AG08395 (cell line): ENCODE measurements around the gene FPR1.

Source experiments
- DNase-seq: peaks from one replicate; pipeline ENCODE4 v3.0.0; 2012; ENCODE audit warnings: mixed read lengths, low spot score

FPR1 gene

DNA sequence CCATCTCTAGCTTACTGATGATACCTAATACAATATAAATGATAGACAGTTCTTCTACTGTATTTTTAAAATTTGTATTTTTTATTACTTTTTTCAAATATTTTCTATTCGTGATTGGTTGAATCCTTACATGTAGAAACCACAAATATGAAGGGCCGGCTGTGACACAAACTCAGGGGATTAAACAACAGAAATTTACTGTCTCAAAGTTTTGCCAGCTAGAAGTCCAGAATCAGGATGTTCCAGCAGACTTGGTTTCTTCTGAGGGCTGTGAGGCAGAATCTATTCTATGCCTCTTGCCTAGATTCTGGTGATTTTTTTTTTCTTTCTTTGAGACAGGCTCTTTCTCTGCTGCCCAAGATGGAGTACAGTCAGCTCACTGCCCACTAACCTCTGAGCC, 13.8 kb downstream of the FPR1 start:
- DNase-seq = no peak

DNA sequence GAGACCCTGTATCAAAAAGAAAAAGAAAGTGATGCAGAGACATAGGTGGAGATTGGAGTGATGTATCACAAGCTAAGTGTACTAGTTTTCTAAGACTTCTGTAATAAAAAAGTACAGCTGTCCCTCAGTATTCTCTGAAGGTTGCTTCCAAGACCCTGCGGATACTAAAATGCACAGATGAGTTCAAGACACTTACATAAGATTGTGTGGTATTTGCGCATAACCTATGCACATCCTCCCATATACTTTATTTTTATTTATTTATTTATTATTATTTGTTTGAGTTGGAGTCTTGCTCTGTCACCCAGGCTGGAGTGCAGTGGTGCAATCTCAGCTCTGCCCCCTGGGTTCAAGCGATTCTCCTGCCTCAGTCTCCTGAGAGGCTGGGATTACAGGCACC, 14.3 kb downstream of the FPR1 start:
- no peak for DNase-seq

DNA sequence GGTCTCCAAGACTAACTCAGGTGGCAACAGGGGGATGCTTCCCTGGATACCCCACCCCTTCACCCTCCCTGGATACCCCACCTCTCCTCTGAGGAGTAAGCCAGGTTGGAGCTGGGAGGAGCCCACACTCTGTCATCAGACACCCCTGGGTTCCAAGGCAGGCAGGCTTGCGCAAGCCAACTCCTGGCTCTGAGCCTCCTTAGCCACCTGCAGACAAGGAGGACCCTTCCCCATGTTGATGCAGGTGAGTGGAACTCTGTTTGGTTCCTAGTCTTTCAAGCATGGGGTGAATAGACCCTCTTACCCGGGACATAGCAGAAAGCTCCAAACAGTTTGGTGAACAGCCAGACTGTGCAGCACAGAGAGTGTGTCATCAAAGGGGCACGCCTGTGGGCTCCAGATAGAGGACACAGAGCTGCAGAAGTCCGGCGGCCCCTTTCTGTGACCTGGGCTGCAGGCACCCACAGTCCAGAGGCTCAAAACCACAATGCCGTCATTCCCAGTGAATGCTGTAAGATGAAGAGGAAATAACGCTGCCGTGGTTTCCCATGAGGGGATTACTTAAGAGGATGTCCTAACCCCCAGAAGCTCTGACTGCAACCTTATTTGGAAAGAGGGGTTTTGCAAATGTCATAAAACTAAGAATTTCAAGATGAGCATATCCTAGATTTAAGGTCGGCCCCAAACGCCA, 15.8 kb downstream of the FPR1 start:
- peak; percentile 86 for DNase-seq

DNA sequence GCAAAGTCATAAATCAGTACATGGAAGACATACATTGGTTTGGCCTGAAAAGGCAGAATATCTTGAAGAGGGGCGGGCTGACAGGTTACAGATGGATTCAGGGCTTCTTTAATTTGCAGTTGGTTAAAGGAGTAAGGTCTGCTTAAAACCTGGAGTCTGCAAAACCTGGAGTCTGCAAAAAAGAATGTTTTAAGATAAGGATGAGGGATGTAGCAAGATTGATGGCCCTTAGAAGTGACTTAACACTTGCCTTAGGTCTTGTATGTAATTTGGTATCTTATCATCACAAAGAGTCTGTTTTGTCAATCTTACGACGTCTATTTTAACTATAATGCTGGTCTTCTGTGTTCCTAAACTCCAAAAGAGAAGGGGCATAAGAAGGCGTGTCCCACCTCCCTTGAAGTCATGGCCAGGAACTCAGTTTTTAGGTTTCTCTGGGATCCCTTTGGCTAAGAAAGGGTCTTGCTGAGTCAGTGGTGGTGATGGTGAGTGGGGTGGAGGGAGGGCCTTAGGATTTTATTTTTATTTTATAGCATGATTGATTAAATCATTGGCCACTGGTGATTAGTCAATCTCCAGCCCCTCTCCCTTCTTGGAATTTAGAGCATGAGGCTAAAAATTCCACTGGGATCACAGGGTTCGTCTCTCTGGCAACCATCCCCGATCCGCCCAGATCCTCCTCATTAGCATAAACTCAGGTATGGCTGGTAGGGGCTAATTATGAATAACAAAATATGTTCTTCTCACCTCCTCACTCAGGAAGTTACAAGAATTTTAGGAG, 17.7 kb downstream of the FPR1 start:
- no peak for DNase-seq

DNA sequence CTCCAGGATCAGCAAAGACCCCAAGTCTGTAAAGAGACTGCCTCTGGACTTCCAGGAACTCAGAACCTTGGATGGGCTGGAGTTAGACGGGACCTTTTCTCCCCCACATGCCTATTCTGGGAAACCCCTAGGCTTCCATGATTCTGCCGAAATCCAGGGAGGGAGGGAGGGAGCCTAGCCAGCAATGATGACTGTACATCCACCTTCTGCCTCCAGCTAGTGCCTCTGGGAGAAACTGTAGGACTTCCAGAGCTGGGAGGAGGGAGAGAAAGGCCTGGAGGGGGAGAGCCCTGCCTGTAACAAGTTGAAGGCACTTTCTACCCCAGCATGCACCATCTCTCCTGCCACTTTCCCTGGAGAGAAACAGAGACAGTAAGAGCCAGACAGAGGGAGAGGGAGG, 21.9 kb downstream of the FPR1 start:
- DNase-seq = peak; percentile 75

DNA sequence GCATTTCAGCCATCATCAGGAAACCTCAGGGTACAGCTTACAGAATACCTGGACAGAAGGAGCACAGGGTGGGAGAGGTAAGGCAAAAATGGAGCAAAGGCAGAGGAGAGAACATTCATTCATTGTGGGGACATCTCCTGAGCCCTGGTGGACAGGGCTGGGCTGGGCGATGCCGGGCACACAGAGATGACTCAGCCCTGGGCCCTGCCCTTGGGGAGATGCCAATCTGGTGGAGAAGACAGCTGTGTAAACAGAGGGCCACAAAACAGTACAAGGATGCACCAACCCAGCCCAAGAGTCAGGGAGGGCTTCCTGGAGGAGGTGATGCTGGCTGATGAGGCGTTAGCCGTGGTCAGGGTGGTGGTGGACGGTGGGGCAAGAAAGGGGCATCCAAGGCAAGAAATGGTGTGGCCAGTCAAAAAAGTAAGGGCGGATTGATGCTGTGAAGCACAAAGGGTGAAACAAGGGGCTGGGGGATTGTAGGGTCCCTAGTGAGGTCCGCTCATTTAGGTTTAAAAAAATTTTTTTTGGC, 24.3 kb downstream of the FPR1 start:
- DNase-seq = peak; percentile 82

DNA sequence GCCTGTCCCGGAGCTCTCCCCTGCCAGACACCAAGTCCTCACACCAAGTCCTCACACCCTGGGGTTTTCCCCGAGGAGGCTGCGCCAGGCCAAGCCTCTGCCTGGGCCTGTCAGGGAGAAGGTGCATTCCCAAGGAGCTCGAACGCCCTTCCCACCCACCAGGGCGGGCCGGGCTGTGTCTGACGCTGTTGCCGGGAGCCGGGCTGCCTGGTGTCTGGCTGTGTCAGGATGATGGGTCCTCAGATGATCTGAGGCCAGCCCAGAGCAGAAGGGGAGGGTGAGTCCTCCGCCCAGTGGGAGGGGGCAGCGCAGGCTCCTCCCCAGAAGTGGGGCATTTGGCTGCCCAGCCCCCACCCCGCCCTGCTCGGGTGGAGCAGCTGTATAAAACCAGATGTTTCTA, 25.6 kb downstream of the FPR1 start:
- DNase-seq = peak; percentile 95

DNA sequence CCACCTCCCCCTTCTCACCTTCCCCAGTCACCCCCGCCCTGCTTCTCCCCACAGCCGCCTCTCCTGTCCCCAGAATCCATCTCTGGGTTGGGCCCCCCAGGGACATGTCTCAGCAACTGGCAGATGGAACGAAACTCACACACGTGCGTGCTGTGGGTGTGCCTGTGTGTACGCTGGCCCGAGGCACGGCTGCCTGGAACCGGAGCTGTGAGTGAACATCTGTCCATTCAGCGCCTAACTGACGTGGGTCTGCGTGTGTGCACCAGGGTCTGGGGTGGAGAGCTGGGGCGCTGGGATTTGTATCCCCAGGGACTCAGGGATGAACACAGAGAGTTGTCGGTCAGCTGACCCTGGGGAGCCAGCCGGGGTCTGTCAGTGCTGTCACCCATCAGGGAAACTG, 27.1 kb downstream of the FPR1 start:
- DNase-seq = no peak

DNA sequence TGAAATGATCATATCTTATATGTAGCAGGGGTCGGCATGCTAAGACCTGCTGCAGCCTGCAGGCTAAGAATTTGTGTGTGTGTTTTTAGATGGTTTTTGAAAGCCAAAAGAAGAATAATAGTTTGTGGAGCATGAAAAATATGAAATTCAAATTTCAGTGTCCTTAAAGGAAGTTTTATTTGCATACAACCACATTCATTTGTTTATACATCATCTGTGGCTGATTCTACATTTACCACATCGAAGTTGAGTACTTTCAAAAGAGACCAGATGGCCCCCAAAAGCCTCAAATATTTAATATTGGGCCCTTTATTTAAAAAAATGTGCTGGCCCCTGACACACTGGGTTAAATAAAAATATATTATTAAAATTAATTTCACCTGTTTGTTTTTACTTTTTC, 29.2 kb downstream of the FPR1 start:
- no peak for DNase-seq

DNA sequence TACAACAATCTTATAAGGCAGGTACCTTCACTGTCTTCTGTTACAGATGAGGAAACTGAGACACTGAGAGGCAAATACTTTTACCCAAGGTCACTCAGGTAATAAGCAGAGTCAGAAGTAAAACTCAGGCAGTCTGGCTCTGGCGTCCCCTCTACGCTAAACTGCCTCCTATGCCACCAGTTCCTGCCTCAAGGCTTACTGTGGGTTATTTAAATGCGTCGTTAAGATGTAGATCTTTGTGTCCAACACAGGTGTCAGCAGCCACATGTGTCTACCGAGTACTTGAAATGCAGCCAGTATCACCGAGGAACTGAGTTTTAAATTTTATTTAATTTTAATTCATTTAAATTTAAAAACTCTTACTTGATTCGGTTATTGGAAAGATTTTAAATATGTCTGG, 29.8 kb downstream of the FPR1 start:
- DNase-seq = no peak

DNA sequence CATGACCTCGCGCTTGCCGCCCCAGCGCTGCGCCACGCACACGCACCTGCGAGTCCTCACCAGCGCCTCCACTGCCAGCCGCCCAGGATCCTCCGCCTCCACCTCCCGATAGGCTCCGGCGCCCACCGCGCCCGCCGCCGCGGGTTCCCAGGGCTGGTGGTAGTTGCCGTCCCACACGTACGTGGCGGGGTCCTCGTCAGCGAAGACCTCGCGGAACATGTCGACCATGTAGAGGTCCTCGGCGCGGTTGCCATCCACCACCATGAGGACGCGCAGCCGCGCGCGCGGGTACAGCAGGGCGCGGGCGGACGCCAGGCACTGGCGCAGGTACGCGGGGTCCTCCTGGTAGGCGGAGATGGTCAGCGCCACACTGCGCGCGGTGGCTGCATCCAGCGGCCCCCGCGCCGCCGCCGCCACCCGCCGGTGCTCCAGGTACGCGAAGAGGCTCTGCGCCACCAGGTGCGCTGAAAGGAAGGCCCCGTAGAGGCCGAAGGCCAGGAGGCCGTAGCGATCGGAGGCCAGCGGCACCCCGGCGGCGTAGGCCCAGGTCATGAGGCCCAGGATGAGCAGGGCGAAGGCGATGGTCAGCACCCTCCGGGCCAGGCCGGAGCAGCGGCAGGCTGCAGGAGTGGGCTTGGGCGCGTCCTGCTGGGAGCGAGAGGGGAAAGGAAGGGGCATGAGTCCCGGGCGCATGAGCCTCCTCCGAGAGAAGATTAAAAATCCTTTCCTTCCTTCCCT, 32.3 kb downstream of the FPR1 start:
- no peak for DNase-seq

DNA sequence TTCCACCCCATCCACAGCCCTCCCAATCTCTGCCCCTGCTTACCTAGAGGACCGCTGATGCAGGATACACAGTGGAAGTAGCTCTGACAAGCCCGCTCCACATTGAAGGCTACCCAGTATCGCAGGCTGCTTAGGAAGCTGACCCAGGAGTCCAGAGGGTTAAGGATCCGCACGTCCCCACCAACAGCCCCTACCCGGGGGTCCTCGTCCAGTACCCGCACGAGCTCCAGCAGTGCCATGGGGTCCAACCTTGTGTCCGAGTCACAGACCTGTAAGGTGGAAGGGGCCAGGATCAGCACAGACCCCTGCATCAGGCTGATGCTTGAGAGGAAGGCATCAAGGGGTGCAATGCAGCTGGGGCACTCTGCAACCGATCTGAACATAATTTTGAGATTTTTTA, 34.8 kb downstream of the FPR1 start:
- no peak for DNase-seq

DNA sequence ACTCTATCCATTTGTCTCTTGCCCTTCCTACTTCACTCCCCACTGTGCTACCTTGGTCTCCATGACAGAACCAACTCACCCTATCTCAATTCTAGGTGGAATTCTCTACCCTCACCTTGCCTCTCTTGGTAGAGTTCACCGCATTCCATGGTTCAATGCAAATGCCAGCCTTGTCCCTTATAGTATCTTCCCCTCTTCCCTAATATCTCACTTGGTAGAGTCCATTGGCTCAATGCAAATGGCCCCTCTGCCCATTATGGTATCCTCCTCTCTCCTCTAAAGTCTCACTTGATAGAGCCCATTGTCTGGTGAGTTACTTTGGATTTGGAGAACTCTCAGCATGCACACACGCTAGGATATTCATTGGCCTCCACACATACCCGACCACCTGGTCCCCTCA, 35.8 kb downstream of the FPR1 start:
- no peak for DNase-seq

DNA sequence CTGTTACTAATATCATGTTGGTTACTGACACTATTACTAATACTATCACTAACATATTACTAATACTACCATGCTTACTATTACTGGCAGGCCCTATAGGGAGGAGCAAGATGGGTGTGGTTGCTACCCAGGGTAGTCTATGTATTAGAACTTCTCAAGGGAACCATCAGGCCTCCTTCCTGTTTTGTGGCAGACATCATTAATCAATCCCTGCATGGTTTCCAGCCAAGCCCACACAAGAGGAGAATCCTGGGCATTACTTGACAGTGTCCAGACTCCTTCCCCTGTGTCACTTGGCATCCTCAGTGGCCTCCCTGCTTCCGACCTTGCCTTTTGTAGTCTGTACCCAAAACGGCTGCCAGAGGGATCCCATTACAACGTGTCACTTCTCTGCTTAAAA, 36.8 kb downstream of the FPR1 start:
- DNase-seq = no peak

DNA sequence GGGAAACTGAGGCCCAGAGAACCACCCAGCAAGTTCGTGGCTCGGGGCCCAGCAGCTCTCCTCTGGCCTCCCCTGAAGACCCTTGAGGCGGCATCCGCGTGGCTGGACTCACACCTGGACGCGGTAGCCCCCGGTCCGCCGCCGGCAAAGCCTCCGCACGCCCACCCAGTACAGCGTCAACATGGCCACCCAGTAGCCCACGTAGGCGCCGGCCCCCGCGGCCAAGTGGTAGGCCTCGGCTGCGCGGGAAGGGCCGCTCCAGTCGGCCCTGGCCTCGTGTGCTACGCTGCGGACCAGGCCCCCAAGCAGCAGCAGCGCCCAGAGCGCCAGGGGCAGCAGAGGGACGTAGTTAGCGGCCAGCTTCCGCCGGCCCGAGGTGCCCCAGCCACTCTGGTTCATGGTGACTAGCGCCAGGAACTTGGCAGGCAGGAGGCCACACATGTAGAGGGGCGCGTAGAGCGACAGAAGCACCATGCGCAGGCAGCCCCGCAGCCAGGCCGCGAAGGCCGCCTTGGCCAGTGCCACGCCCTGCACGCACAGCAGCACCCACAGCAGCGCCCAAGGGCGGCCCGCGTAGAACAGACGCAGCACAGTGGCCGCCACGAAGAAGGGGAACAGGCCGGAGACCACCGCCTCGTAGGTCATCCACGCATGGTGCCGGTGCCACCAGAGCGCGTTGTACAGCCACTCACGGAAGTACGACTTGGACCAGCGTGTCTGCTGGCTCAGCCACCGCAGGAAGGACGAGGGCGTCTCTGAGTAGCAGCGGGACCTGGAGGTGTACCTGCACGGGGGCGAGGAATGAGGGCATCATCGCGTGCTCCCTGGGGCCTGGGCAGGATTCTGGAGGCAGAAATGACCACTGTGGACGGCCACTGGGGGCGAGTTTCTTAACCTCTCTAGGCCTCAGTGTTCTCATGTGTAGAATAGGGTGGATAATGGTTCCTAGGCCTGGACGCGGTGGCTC, 38.1 kb downstream of the FPR1 start:
- no peak for DNase-seq

DNA sequence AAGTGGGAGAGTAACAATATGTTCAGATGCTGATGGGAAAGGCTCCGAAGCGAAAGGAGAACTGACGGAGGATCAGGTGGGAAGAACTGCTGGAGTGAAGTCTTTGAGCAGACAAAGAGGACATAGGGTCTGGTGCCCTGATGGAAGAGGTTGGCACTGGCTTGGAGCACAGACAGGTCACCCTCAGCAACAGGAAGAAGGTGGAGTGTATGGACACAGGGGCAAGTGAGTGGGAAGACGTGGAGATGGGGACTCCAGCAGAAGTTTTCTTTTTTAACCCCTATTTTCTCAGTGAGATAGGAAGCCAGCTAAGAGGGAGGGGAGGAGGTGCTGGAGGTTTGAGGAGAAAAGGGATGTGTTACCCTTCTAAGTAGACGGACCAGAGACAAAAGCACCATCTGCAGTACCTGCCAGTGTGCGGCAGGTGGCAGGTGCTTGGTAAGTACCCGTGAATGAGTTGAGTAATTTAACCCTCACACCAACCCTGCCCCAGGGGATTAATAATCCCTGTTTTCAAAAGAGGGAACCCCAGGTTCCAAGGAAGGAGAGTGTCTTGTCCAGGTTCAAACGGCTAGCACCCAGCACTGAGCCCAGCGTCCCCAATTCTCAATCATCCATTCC, 39.1 kb downstream of the FPR1 start:
- DNase-seq = peak; percentile 42

DNA sequence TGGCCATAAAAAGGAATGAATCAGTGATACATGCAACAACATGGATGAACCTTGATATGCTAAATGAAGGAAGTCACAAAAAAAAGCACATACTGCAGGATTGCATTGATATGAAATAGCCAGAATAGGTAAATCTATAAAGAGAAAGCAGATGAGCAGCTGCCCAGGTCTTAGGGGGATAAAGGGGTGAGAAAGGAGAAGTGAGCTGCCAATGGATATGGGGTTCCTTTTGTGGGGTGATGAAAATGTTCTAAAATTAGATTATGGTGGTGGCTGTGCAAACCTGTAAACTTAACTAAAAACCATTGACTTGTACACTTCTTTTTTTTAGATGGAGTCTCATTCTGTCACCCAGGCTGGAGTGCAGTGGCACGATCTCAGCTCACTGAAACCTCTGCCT, 40.0 kb downstream of the FPR1 start:
- no peak for DNase-seq

DNA sequence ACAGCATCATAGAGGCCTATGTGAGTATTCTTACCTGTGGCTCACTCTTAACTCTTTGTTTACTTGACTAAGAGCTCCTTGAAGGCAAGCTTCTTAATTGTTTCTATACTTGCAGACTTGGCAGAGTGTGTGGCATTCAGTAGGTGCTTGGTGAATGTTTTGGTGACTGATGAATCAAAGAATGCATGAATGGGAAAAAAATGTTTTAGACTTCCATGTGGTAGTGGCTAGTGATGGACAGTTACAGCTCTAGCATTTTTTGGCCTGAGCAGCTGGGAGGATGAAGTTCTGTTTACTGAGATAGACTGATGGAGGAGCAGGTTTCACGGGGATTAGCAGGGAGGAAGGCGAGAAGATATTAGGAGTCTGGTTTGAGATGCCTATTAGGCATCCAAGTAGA, 41.5 kb downstream of the FPR1 start:
- peak; percentile 60 for DNase-seq

DNA sequence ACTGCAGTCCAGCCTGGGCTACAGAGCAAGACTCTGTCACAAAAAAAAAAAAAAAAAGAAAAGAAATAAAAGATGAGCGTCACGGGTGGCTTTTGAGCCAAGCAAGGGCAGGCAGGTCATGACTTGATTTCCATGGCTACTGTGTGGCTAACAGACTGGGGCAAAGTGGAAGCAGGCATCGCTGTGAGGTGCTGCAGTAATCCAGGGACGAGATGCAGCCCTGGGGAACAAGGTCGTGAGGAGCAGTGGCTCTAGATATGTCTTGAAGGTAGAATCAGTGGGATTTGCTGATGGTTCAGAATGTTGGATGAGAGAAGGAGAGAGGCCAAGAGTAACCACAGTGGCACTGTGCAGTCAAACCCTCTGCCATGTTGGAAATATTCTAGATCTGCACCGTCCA, 42.1 kb downstream of the FPR1 start:
- DNase-seq = no peak

DNA sequence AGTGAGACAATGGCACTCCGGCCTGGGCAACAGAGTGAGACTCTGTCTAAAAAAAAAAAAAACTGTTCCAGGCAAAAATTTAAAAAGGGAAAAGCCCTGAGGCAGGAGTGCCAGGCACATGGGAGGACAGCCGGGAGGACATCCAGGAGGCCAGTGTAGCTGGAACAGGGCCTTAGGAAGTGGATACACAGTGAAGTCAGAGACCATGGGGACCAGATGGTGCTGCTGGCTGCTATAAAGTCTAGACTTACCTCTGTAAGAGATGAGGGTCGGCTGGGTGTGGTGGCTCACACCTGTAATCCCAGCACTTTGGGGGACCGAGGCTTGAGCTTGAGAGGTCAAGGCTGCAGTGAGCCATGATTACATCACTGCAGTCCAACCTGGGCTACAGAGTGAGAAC, 42.9 kb downstream of the FPR1 start:
- no peak for DNase-seq

DNA sequence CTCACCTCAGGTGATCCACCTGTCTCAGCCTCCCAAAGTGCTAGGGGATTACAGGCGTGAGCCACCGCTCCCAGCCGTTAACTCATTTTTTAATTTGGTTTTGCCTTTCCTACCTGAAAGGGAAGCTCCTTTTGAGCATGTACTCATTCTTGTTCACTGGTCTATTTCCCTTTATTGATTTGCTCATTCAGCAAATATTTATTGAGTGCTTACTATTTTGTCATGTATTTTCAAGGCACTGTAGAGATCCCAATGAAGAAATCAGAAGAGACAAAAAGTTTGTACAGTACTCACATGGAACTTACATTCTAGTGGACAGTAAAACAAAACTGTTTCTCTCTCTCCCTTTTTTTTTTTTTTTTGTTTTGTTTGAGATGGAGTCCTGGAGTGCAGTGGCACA, 44.8 kb downstream of the FPR1 start:
- no peak for DNase-seq
